Astrocyte of the hippocampus (primary cell): ENCODE results near the gene SURF2.
"Not testable (repeated sequence)": the region's sequence is repeated elsewhere in the genome, so short reads cannot be mapped to it uniquely, and the experiment has no call there.

Source experiments
- DNase-seq: peaks from one replicate; pipeline ENCODE4 v3.0.0; 2011; ENCODE audit warnings: low read depth, low spot score

SURF2 gene

DNA sequence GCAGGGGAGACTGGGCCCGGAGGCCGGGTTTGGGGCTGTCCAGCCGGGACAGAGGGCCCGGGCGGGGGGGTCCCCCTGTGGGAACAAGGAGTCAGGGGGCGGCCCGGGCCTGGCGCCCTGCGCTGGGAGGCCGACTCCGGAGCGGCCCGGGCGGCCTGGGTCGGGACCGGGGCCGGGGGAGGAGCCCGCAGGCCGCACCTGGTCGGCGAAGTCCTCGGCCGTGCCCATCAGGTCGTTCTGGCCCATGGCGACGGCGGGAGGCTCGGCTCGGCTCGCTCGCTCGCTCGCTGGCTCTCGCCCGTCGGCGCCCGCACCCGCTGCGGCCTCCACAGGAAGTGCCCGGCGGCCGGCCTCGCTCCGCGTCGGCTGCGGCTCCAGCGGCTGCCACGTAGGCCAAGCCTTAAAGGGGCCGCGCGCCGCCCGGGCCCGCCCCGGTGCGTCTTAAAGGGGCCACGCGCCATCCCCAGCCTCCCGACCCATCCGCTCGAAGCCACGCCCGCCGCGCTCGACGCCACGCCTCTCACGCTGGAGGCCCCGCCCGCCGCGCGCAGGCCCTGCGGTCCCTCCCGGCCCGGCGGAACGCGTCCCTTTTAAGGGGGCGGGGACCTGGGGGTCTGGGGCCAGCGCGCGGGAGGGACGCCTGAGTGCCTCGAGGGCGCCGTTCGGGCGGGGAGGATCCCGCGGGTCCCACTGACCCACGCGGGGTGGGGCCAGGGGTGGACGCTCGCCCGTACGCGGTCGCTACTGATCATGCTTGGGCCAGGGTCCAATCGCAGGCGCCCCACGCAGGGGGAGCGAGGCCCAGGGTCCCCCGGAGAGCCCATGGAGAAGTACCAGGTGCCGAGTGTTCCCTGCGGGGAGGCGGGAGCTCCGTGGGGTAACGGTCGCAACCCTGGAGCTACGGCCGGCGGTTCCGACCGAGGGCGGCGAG, 19.6 kb downstream of the SURF2 start, which contains the start of the genes STKLD1 and SURF4:
Gene STKLD1 (plus strand): TSS at position 643 of the 931 bp plus-strand sequence. CDS start 108 bp downstream, at position 751.
Gene SURF4 (minus strand): TSS at position 337 of the 931 bp plus-strand sequence. CDS start 91 bp downstream, at position 246.
- DNase-seq: peak; percentile 99

DNA sequence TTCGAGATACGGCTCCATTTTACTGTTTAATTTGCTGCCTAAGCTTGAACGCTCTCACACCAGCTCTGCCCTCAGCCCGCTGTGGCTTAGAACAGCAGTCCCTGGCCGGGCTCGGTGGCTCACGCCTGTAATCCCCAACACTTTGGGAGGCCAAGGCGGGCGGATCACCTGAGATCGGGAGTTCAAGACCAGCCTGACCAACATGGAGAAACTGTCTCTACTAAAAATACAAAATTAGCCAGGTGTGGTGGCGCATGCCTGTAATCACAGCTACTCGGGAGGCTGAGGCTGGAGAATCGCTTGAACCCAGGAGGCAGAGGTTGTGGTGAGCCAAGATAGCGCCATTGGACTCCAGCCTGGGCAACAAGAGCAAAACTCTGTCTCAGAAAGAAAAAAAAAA, 20.9 kb downstream of the SURF2 start:
- DNase-seq: not testable (repeated sequence)

DNA sequence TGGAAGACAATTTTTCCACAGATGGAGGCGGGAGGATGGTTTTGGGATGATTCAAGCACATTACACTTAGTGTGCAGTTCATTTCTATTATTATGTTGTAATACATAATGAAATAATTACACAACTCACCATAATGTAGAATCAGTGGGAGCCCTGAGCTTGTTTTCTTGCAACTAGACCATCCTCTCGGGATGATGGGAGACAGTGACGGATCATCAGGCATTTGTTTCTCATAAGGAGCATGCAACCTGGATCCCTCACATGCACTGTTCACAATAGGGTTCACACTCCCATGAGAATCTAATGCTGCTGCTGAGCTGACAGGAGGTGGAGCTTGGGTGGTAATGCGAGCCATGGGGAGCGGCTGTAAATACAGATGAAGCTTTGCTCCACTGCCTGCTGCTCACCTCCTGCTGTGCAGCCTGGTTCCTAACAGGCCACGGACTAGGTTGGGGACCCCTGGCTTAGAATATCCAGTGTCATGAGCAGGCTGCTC, 21.4 kb downstream of the SURF2 start:
- no peak for DNase-seq

DNA sequence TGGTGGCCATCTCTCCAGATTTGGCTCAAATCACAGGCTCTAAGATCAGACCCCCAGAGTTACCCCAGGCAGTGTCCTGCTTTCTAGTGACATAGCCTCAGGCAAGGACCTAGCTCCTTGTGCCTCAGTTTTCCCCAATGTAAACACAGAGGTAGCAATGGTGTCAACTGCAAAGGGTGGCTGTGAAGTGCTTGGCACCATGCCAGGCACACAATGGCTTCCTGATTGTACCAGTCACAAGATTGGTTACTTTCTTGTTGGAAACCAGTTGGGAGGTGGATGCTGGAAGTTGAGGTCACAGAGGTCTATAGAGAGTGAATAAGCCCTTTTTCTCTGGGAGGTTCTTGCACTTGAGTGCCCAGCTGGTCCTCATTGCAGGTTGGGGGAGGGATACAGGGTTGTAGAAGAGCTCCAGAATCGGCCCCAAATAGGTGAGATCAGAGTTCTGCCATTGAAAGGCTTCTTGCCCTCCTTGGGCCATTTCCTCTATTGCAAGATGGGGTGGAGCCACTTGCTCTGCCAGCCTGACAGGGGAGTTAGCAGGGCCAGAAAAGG, 22.1 kb downstream of the SURF2 start:
- no peak for DNase-seq

DNA sequence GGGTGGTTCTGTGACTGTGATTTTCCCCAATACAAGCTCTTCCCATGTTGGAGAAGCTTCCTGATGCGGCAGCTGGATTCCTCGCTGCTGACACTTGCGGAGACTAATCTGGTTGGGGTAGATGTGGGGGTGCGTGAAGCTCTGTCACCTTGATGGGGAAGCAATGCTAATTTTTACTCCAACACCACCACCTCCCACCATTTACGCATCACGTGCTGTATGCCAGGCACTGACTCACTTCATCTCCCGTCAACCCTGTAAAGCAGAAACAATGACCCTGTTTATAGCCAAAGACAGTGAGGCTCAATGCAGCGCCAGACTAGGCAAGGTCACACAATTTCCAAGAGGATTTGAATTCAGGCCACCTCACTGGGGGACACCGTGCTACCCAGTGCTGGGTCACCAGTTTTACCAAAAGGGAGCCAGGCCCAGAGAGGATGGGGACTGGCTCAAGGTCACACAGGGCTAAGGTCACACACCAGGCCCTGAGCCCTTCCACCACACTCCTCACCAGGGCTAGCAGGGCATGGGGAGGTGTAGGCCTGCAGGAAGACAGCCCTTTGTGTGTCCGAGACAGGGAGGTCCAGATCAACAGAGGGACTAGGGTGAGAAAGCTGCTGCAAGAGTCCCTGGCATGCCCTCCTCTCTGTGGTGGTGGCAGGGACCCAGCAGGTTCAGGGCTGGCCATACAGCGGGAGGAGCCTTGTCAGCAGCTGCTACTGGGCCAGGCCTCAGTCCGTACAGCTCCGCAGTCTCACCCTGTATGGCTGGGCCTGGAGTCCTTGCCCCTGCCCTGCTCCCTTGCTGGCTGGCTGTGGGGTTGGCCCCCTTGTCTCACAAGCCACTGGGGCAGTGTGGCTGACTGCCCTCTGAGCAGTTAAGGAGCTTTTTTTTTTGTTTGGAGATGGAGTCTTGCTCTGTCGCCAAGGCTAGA, 23.1 kb downstream of the SURF2 start:
- no peak for DNase-seq

DNA sequence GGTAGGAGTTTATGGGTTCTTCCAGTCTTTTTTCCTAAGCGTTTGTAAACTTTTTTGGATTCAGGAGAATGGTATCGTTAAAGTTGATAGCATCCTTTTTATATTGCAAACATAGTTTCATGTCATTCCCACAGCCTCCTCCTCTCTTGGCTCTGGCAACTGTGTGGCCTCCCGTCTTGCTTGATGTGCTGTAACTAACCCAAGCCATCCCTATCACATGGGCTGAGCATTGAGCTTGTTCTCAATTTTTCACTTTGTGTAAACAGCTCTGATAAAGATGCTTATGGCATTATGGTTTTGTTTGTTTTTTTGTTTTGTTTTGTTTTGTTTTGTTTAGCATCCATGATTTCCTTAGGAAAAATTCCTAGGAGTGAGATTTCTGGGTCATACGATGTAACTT, 24.4 kb downstream of the SURF2 start:
- DNase-seq: no peak

DNA sequence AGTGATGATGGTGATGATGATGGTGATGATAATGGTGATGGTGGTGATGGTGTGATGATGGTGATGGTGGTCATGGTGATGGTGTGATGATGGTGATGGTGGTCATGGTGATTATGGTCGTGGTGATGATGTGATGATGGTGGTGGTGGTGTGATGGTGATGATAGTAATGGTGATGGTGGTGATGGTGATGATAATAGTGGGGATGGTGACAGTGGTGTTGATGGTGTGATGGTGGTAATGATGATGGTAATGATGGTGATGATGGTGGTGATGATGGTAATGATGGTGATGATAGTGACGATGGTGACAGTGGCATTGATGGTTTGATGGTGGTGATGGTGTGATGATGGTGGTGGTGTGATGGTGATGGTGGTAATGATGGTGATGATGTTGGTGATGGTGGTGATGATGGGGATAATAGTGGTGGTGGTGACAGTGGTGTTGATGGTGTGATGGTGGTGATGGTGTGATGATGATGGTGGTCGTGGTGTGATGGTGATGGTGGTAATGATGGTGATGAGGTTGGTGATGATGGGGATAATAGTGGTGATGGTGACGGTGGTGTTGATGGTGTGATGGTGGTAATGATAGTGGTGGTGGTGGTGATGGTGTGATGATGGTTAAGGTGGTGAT, 26.3 kb downstream of the SURF2 start:
- no peak for DNase-seq

DNA sequence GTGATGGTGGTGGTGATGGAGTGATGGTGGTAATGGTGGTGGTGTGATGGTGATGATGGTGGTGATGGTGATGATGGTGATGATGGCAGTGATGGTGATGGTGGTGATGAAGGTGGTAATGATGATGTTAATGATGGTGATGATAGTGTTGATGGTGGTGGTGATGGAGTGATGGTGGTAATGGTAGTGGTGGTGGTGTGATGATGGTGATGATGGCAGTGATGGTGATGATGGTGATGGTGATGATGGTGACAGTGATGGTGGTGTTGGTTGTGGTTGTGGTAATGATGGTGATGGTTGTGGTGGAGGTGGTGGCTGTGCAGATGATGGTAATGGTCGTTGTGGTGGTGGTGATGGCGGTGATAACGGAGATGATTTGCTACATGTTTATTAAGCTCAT, 27.1 kb downstream of the SURF2 start:
- DNase-seq: no peak

DNA sequence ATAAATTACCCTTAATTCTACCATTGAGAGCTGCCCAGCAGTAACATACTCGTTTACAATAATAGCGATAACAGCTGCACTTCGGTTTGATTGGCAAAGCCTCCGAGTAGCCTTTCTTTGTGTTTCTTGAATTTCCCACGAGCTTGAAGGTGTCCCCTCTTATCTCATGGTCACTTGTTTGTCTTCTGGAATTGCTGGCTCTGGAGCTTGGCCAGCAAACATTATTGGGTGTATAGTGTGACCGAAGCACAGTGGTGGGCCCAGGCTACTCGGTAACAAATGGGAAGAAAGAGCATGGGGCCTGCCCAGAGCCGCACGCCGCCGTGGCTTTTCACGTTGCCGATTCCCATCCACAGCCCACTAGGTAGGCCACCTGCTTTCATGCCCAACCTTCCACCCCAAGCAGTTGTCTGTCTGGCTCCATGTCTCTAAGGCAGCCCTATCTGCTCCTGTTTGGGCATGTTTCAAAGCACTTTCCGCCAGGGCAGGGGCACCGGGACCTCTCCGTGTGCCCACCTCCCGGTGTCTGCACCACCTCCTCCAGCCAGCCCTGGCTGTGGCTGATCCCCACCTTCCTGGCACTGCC, 28.5 kb downstream of the SURF2 start:
- DNase-seq: no peak

DNA sequence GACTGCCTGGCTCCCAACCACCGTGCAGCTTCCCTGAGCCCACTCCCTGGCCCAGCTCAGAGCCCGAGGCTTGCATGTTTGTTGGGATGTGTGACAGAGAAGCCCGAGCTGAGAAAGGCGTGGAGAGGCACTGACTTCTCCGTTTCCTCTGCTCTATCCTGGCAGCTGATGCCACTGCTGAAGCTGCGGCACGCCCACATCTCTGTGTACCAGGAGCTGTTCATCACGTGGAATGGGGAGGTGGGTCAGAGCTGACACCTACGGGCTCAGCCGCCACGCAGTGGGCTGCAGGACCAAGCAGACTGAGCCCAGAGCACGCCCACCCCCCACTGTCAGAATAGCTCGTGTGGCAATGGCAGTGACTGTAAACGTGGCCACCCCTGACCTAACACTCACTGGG, 29.1 kb downstream of the SURF2 start:
- DNase-seq: no peak

DNA sequence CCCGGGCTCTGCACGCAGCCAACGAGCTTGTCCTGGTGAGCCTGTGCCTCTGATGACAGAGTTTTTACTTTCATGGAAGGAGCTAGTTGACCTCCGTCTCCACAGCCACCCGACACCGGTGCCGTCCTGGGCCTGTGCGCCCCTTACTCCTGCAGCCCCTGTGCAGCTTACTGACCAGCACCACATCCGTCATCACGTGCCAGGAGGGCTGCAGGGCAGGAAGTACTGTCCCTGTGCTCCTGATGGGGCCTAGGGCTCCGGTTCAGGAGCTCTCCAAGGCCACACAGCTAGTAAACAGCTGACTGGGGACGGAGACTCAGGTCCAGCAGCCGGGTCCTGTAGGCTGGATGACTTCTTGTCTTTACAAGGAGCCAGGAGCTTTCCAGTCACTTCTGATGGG, 30.0 kb downstream of the SURF2 start:
- DNase-seq: no peak

DNA sequence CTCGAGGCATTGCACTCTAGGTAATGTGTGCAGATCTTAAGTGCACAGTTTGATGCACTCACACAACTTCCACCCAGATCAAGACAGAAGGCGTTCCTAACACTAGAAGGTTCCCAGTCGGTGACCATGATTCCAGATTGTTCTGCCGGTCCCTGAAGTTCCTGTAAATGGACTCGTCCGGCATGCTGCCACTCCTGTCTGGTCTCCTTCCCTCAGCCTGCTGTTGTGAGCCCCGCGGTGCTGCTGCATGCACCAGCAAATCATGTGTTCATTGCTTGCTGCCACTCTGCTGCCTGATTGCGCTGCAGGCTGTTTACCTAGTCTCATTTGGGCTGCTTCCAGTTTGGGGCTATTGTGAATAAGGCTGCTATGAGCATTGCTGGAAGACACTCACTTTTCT, 31.3 kb downstream of the SURF2 start:
- no peak for DNase-seq

DNA sequence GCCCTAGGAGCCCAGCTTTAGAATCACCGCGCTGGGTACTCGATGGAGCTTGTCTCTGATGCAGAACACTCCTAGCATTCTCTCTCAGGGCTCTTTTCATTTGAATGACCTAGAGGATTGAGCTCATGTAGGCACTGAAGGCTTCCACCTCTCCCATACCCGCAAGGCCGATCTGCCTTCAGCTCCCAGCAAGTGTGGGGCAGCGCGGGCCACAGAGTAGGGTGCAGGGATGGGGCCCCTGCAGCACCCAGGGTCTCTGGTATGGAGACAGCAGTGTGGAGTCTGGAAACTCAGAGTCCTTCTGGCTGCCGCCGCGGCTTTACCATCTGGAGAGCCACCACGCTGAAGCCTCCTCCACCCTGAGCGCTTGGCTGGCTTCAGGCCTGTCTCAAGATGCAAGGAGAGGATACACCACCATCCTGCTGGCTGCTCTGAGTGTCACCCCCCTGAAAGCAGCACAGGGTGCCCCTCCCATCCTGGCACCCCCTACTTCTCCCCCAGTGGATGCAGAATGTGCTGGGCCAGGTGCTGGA, 32.7 kb downstream of the SURF2 start:
- DNase-seq: no peak

DNA sequence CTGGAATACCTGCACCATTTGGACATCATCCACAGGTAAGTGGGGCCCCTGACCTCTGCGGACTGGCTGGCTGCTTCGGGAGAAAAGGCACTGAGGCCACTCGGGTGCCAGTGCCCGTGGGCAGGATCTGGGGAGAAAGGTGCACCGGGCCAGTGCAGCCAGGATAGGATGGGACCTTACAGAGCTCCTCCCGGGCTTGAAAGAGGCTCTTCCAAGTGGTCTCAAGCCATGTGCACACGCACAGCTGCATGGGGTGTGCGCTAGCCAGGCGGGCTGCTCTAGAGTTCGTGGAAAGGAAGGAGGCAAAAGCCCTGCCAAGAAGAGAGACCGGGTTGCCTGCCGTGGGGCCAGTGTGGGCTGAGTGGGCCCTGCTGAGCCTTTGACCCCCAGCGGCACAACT, 33.2 kb downstream of the SURF2 start:
- DNase-seq: no peak

DNA sequence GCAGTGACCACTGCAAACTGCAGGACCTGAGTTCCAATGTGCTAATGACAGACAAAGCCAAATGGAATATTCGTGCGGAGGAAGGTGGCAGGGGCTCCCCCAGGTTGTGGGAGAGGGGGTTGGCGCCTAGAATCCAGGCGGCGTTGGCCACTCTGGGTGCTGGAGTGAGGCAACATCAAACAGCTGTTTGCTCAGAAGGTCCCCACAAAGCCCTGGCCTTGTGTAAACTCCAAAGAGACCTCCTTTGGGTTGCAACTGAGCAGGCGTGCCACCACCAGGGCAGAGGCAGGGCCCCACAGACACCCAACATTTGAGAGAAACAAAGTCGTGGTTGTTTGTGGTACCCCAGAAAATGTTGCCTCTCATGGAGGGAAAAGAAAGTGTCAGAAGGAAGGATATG, 34.4 kb downstream of the SURF2 start:
- no peak for DNase-seq

DNA sequence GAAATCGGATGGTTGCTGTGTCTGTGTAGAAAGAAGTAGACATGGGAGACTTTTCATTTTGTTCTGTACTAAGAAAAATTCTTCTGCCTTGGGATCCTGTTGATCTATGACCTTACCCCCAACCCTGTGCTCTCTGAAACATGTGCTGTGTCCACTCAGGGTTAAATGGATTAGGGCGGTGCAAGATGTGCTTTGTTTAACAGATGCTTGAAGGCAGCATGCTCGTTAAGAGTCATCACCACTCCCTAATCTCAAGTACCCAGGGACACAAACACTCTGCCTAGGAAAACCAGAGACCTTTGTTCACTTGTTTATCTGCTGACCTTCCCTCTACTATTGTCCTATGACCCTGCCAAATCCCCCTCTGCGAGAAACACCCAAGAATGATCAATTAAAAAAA, 35.1 kb downstream of the SURF2 start:
- not testable (repeated sequence) for DNase-seq

DNA sequence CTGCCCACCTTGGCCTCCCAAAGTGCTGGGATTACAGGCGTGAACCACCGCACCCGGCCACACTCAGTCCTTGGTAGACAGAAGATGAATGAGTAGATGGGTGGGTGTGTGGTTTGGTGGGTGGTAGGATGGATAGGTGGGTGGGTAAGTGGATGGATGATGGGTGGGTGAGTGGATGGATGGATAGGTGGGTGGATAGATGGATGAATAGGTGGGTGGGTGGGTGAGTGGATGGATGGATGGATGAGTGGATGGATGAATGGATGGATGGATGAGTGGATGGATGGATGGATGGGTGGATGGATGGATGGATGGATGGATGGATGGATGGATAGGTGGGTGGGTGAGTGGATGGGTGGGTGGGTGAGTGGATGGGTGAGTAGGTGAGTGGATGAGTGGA, 36.0 kb downstream of the SURF2 start:
- not testable (repeated sequence) for DNase-seq

DNA sequence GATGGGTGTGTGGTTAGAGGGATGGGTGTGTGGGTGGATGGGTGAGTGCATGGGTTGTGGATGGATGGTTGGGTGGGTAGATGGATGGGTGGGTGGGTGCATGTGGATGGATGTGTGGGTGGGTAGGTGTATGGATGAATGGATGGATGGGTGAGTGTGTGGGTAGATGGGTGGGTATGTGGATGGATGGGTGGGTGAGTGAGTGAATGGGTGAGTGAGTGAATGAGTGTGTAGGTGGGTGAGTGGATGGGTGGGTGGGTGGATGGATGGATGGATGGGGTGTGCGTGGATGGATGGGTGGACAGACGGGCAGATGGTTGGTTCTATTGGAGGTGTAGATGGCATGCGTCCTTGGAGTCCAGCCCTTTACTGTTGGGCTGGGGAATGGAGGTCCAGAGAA, 37.0 kb downstream of the SURF2 start:
- DNase-seq: no peak

DNA sequence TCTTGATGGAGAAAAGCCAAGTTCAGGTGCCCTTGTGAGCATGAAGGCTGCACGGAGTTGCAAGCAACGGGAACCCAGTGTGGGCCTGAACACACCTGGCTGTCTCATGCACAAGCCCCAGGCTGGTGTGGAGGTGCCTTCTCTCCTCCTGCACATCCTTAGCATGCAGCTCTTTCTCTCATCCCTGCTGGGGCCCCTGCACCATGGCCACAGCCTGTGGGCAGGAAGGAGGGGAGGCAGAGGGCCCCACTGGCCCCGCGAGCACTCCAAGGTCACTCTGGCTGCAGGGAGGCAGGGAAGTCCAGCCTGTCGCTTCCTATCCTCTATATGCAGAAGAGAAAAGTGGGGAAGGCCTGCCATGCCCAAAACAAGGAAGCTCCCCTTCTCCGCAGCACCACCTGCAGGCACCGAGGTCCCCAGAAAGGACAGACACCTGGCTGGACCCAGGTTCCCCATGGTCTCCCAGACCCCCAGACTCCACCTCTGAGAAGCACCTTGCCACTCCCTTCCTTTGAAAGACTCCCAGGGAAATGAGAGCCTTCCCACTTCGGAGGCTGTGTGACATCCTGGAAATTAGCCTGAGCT, 38.4 kb downstream of the SURF2 start:
- DNase-seq: no peak

DNA sequence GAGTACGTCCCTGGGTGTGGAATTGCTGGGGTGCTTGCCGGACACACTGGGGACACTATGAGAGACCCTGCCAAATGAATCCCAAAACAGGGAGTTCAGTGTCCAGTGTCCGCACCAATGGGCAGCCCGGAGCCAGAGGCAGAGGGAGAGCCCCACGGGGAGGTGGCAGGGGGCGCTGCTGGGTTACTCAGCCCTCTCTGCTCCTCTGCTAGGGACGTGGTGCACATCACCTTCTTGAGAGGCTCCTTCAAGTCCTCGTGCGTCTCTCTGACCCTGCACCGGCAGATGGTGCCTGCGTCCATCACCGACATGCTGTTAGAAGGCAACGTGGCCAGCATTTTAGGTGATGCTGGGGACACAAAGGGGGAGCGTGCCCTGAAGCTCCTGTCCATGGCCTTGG, 40.6 kb downstream of the SURF2 start:
- DNase-seq: peak; percentile 21
